A549 (cell line): ENCODE measurements around the gene CFAP100. TPM values are rescaled to one million over a fixed set of nuclear protein-coding genes. Genes with fewer than 3 reads are reported as not detected.

Experiments used
- ATAC-seq, 2 experiments: fragments of 200-7000 bp in 1 of 2; fragments of >200 bp in 1 of 2; cut with Nextera tagmentation in 1 of 2; cut with Tn5 transposase in 1 of 2; 3 replicates each; pipeline versions ENCODE4 v1.8.0 to v1.9.1; 2018 to 2020; ENCODE audit warnings: mild to moderate bottlenecking in 1 of 2, moderate library complexity in 1 of 2
- CTCF ChIA-PET: fragments of 300-600 bp; sonication (Branson Sonifier 250); formaldehyde crosslinking; extraction: SDS; loops from one replicate; lab custom pipeline; 2021; ENCODE audit warnings: antibody characterized with exemption, inconsistent platforms; lab: Yijun Ruan, JAX
- POLR2A ChIA-PET: fragments of 350-600 bp; formaldehyde crosslinking; extraction: SDS; loops from one replicate; lab custom pipeline; 2021; ENCODE audit warnings: antibody characterized with exemption, inconsistent platforms; lab: Yijun Ruan, JAX
- DNase-seq, 2 experiments: peaks; one replicate each; pipeline versions ENCODE4 v3.0.0 to v3.0.0-alpha.2; 2011 to 2016; ENCODE audit warnings: low read depth in 1 of 2, low spot score in 1 of 2
- FAIRE-seq: peaks from 2 replicates; lab custom pipeline; 2011; peaks lifted over from hg19 to GRCh38; lab: Jason Lieb, UNC
- H3K27ac ChIP-seq, 2 experiments: fragments of >200 bp; sonication (Bioruptor Twin); formaldehyde crosslinking; 3 replicates each; pipeline ENCODE4 v1.5.1; 2016 to 2017
- H3K4me1 ChIP-seq: fragments of >200 bp; sonication (Bioruptor Twin); formaldehyde crosslinking; 3 replicates; pipeline ENCODE4 v1.6.1; 2016
- H3K4me2 ChIP-seq: fragments of >200 bp; sonication (Bioruptor Twin); formaldehyde crosslinking; 3 replicates; pipeline ENCODE4 v1.6.1; 2016
- H3K4me3 ChIP-seq: fragments of >200 bp; sonication (Bioruptor Twin); formaldehyde crosslinking; 3 replicates; pipeline ENCODE4 v1.5.1; 2016
- H3K9me3 ChIP-seq: fragments of >200 bp; sonication (Bioruptor Twin); formaldehyde crosslinking; 3 replicates; pipeline ENCODE4 v1.6.1; 2016
- BCL3 ChIP-seq: fragments of >200 bp; sonication (Bioruptor Twin); formaldehyde crosslinking; IDR thresholded peaks from 3 replicates; pipeline ENCODE4 v1.6.1; 2016
- CBX8 ChIP-seq: fragments of 200-600 bp; sonication (generic); IDR thresholded peaks from 2 replicates; pipeline ENCODE4 v1.6.1; 2016
- CEBPB ChIP-seq, 2 experiments: fragments of >200 bp in 1 of 2; sonication (Bioruptor Twin) in 1 of 2; formaldehyde crosslinking in 1 of 2; IDR thresholded peaks; 2 replicates each; pipeline ENCODE4 v1.6.1; 2012 to 2016
- CHD2 ChIP-seq: fragments of 150-350 bp; IDR thresholded peaks from 2 replicates; pipeline ENCODE4 v1.6.1; 2014; ENCODE audit warnings: low read length; ENCODE audit not compliant: partially characterized antibody
- CTCF ChIP-seq: fragments of >200 bp; sonication (Bioruptor Twin); formaldehyde crosslinking; IDR thresholded peaks from 3 replicates; pipeline ENCODE4 v1.5.1; 2016
- EHMT2 ChIP-seq: fragments of 200-600 bp; sonication (generic); IDR thresholded peaks from 2 replicates; pipeline ENCODE4 v1.6.1; 2016; ENCODE audit warnings: antibody characterized with exemption, low read depth, mild to moderate bottlenecking, moderate library complexity
- ELK1 ChIP-seq: fragments of 150-350 bp; IDR thresholded peaks from 2 replicates; pipeline ENCODE4 v1.6.1; 2014; ENCODE audit warnings: low read depth, mild to moderate bottlenecking, low read length
- ESRRA ChIP-seq: fragments of 150-350 bp; IDR thresholded peaks from 2 replicates; pipeline ENCODE4 v1.6.1; 2014; ENCODE audit warnings: mild to moderate bottlenecking, low read length, borderline replicate concordance
- FOSB ChIP-seq: fragments of 250-450 bp; sonication (Bioruptor Pico); IDR thresholded peaks from 2 replicates; pipeline ENCODE4 v1.5.0; 2020; ENCODE audit warnings: mild to moderate bottlenecking, moderate library complexity
- FOSL2 ChIP-seq, 2 experiments: fragments of 450-650 bp in 1 of 2; fragments of >200 bp in 1 of 2; sonication (Bioruptor Twin) in 1 of 2; formaldehyde crosslinking; IDR thresholded peaks; 2 replicates each; pipeline versions ENCODE4 v1.5.0 to v1.6.1; 2016 to 2020; ENCODE audit warnings: mild to moderate bottlenecking in 1 of 2, moderate library complexity in 1 of 2
- FOXS1 ChIP-seq: fragments of 250-450 bp; sonication (Bioruptor Pico); IDR thresholded peaks from 2 replicates; pipeline ENCODE4 v1.5.0; 2020; ENCODE audit warnings: mild to moderate bottlenecking, moderate library complexity
- HOXB5 ChIP-seq: fragments of 250-450 bp; sonication (Bioruptor Pico); IDR thresholded peaks from 2 replicates; pipeline ENCODE4 v1.5.0; 2020; ENCODE audit warnings: mild to moderate bottlenecking, moderate library complexity
- JUN ChIP-seq, 2 experiments: fragments of >200 bp; sonication (Bioruptor Twin); formaldehyde crosslinking; IDR thresholded peaks; 2 replicates in 1 of 2; 3 replicates in 1 of 2; pipeline ENCODE4 v1.6.1; 2016 to 2017
- MAFK ChIP-seq: fragments of 450-650 bp; IDR thresholded peaks from 2 replicates; pipeline ENCODE4 v1.6.1; 2014; ENCODE audit not compliant: partially characterized antibody
- MAX ChIP-seq: IDR thresholded peaks from 2 replicates; pipeline ENCODE4 v1.6.1; 2012
- MAZ ChIP-seq: fragments of 150-350 bp; IDR thresholded peaks from 2 replicates; pipeline ENCODE4 v1.6.1; 2014; ENCODE audit warnings: antibody characterized with exemption, low read depth, low read length, borderline replicate concordance
- MYC ChIP-seq: IDR thresholded peaks from 2 replicates; pipeline ENCODE4 v1.6.1; 2012; ENCODE audit warnings: mild to moderate bottlenecking, inconsistent platforms, low read length, improper control_type of control experiment, borderline replicate concordance
- PHF8 ChIP-seq: fragments of 200-600 bp; sonication (generic); IDR thresholded peaks from 2 replicates; pipeline ENCODE4 v1.6.1; 2016; ENCODE audit warnings: low read depth, mild to moderate bottlenecking, antibody characterized with exemption, moderate library complexity, borderline replicate concordance
- POLR2A ChIP-seq: IDR thresholded peaks from 2 replicates; pipeline ENCODE4 v1.6.1; 2012; ENCODE audit warnings: mild to moderate bottlenecking, low read length
- REST ChIP-seq: fragments of 200-600 bp; sonication (generic); IDR thresholded peaks from 2 replicates; pipeline ENCODE4 v1.6.1; 2016; ENCODE audit warnings: antibody characterized with exemption, mild to moderate bottlenecking, moderate library complexity
- RNF2 ChIP-seq: fragments of 200-600 bp; sonication (generic); IDR thresholded peaks from 2 replicates; pipeline ENCODE4 v1.6.1; 2016; ENCODE audit warnings: low read depth, mild to moderate bottlenecking, antibody characterized with exemption, moderate library complexity, borderline replicate concordance
- USF2 ChIP-seq: fragments of 450-650 bp; IDR thresholded peaks from 2 replicates; pipeline ENCODE4 v1.6.1; 2014; ENCODE audit warnings: antibody characterized with exemption
- ZFP36 ChIP-seq: fragments of 450-650 bp; IDR thresholded peaks from 2 replicates; pipeline ENCODE4 v1.6.1; 2014; ENCODE audit warnings: borderline replicate concordance; ENCODE audit not compliant: partially characterized antibody
- ZSCAN20 ChIP-seq: fragments of 250-450 bp; sonication (Bioruptor Pico); IDR thresholded peaks from 2 replicates; pipeline ENCODE4 v1.8.0; 2022; ENCODE audit warnings: mild to moderate bottlenecking, moderate library complexity
- WGBS: methylation state at CpG from one replicate; pipeline ENCODE4 v1.1.6; 2017; ENCODE audit errors: missing lambda C conversion rate; 5-methylcytosine and 5-hydroxymethylcytosine counted together
- polyA plus RNA-seq, 4 experiments: library from polyadenylated mRNA; depleted of rRNA in 3 of 4; stranded (reverse); fragments of >200 nt; fragmentation: RNase III in 1 of 4; extraction: RNeasy Plus Mini Kit Qiagen cat#74134 plus additional on column Dnase treatment in 1 of 4; gene quantifications; 2 replicates in 3 of 4; 3 replicates in 1 of 4; pipeline ENCODE4 v1.2.3, GENCODE V29; 2011 to 2017

CFAP100 gene
- polyA plus RNA-seq, 2 of the 4 experiments (the other 2 are of a cell fraction): not detected

GRCh38 chr3:126474498-126475412 lies 80.0 kb downstream of the CFAP100 start:
- FAIRE-seq: no peak
- TF ChIP-seq ZFP36 (no peak), RNF2 (no peak), PHF8 (0 out of 2 replicates have a peak, but pooled peaks have one; percentile 6), ESRRA (no peak)
- ChIA-PET POLR2A (interaction anchor here (1.0 to 1.6 kb wide), 2 partner anchors 14 to 230 kb away, joined by 3 to 7 read pairs; partner anchors contain the start of gene CHCHD6), CTCF (interaction anchor here (0.8 to 1.7 kb wide), 3 partner anchors 13 to 1072 kb away, joined by 3 to 4 read pairs (median 4); no protein-coding TSS in a partner anchor)
- DNase-seq: peak; percentile 35 to 57
- Histone ChIP-seq H3K9me3 (no peaks in the 10 kb centered on the region), H3K4me3 (peak overlapping the region; percentile 90), H3K27ac (peak overlapping the region; percentile 99 to 100), H3K4me1 (peaks cover 29% of the 10 kb centered on the region), H3K4me2 (peak overlapping the region; percentile 95)
- ATAC-seq: peak; percentile 42 to 57
- 64% methylated on average over 10 of the region's 72 CpGs for WGBS

GRCh38 chr3:126475413-126476114 lies 80.9 kb downstream of the CFAP100 start, which contains the start of gene ZXDC:
Gene ZXDC (minus strand): TSS chr3:126475891. CDS start chr3:126475865, 26 bp downstream.
- no CpG with 5 or more reads among the region's 112 CpGs for WGBS
- ATAC-seq (peak; percentile 85 to 90), DNase-seq (peak; percentile 90 to 93), FAIRE-seq (no peak)
- POLR2A ChIA-PET: interaction anchor here (0.6 to 1.6 kb wide), 3 partner anchors 14 to 229 kb away, joined by 3 to 7 read pairs (median 3); partner anchors contain the start of gene CHCHD6
- Histone ChIP-seq H3K4me1 (peaks cover 29% of the 10 kb centered on the region), H3K4me2 (peak within 1 kb of the TSS; percentile 95), H3K9me3 (no peaks in the 10 kb centered on the region), H3K27ac (peak within 1 kb of the TSS; percentile 99 to 100), H3K4me3 (peak within 1 kb of the TSS; percentile 90)
- CTCF ChIA-PET: interaction anchor here (0.6 to 1.7 kb wide), 6 partner anchors 10 to 587 kb away, joined by 3 to 4 read pairs (median 3); no protein-coding TSS in a partner anchor
- TF ChIP-seq FOXS1 (CRISPR knock-in tag) (no peak), JUN (IDR thresholded peaks at IDR 0.05) (peak in 1 of 2 experiments; percentile 82; a peak in 3 of 5 replicates), MAZ (no peak), CBX8 (no peak), USF2 (no peak), CEBPB (IDR thresholded peaks at IDR 0.05) (no peak), CTCF (peak; percentile 49), MYC (no peak), ZSCAN20 (no peak), BCL3 (peak; percentile 65), HOXB5 (no peak), POLR2A (peak; percentile 87), ZFP36 (no peak), CHD2 (no peak), FOSL2 (IDR thresholded peaks at IDR 0.05) (no peak), FOSL2 (CRISPR knock-in tag; IDR thresholded peaks at IDR 0.05) (no peak), FOSB (CRISPR knock-in tag) (no peak), ELK1 (no peak), REST (no peak), MAFK (no peak), MAX (no peak), EHMT2 (no peak)
